ENCODE data around the gene ECHS1. TPM values are rescaled to one million over a fixed set of nuclear protein-coding genes. Genes with fewer than 3 reads are reported as not detected.
A peak's percentile ranks its signal among the peaks of the same experiment; 100 is the strongest.

ECHS1 gene
- total and polyA plus RNA-seq, 10 donors, result 29.8 to 81.2 (median 45.8) TPM

GRCh38 chr10:133401981-133402725 lies 29.0 kb upstream of the ECHS1 start:
- intact Hi-C loops (cut with DNase I; ENCODE audit: low total_unique reads), result no loop called here
- Histone ChIP-seq H3K9me3 (no peaks in the 10 kb centered on the region), H3K27me3 (replicated peaks in 1 of 7) (no peaks in the 10 kb centered on the region), H3K36me3 (peaks cover 0 to 93% (median 44%) of the 10 kb centered on the region in 6 donors), H3K4me3 (no peak overlapping the region), H3K4me1 (peaks cover 14 to 50% (median 24%) of the 10 kb centered on the region in 6 donors), H3K27ac (peak overlapping the region in 6 of 8 donors; percentile 76 to 87 (median 82))
- peak; percentile 75 for DNase-seq
- no peak for TF ChIP-seq POLR2AphosphoS5 (IDR thresholded peaks at IDR 0.05)
- no peak for TF ChIP-seq CTCF (IDR thresholded peaks at IDR 0.05 in 8 of 11, conservative IDR thresholded peaks at IDR 0.05 in 3 of 11)
- no peak for TF ChIP-seq POLR2A (IDR thresholded peaks at IDR 0.05)
- 94 to 98% (median 96%) methylated on average over 17 to 21 of the region's 21 CpGs for WGBS, 5 donors

GRCh38 chr10:133401500-133401899 lies 28.3 kb upstream of the ECHS1 start:
- H3K4me3 ChIP-seq, result peak overlapping the region in 1 of 8 donors; percentile 36
- TF ChIP-seq POLR2AphosphoS5 (IDR thresholded peaks at IDR 0.05) (no peak), POLR2A (IDR thresholded peaks at IDR 0.05) (no peak), CTCF (IDR thresholded peaks at IDR 0.05 in 8 of 11, conservative IDR thresholded peaks at IDR 0.05 in 3 of 11) (no peak)
- H3K4me1 ChIP-seq, result peaks cover 14 to 55% (median 24%) of the 10 kb centered on the region in 6 donors
- peaks cover 0 to 93% (median 48%) of the 10 kb centered on the region in 6 donors for H3K36me3 ChIP-seq
- intact Hi-C loops (cut with DNase I; ENCODE audit: low total_unique reads), result no loop called here
- 82 to 94% (median 90%) methylated on average over 12 of the region's 12 CpGs for WGBS, 5 donors
- peak overlapping the region; percentile 67 to 87 (median 79) for H3K27ac ChIP-seq
- no peaks in the 10 kb centered on the region for H3K27me3 ChIP-seq (replicated peaks in 1 of 7)
- peak; percentile 76 for DNase-seq
- no peaks in the 10 kb centered on the region for H3K9me3 ChIP-seq

- Histone ChIP-seq H3K27me3 (replicated peaks in 1 of 7) (no peaks in the 10 kb centered on the region), H3K4me1 (peaks cover 14 to 56% (median 27%) of the 10 kb centered on the region in 6 donors), H3K27ac (peak overlapping the region; percentile 67 to 87 (median 79)), H3K36me3 (peaks cover 0 to 93% (median 54%) of the 10 kb centered on the region in 6 donors), H3K9me3 (no peaks in the 10 kb centered on the region), H3K4me3 (peak overlapping the region in 2 of 8 donors; percentile 7 to 36)
- TF ChIP-seq POLR2A (IDR thresholded peaks at IDR 0.05) (no peak), POLR2AphosphoS5 (IDR thresholded peaks at IDR 0.05) (peak; percentile 21 to 46 (median 36))
- 54 to 66% (median 60%) methylated on average over 10 of the region's 10 CpGs for WGBS, 5 donors
- intact Hi-C loops (cut with DNase I; ENCODE audit: low total_unique reads), result no loop called here
- peak; percentile 79 for DNase-seq
Measured at GRCh38 chr10:133400624-133401424, 27.7 kb upstream of the ECHS1 start.

GRCh38 chr10:133399123-133399601 lies 26.0 kb upstream of the ECHS1 start:
- peak; percentile 71 for DNase-seq
- WGBS, 5 donors, result 93 to 98% (median 97%) methylated on average over 13 to 19 of the region's 19 CpGs
- Histone ChIP-seq H3K4me3 (no peak overlapping the region), H3K27ac (peak overlapping the region in 1 of 8 donors; percentile 20), H3K4me1 (peaks cover 24 to 61% (median 37%) of the 10 kb centered on the region in 6 donors), H3K36me3 (peaks cover 0 to 78% (median 53%) of the 10 kb centered on the region in 6 donors), H3K27me3 (replicated peaks in 1 of 7) (no peaks in the 10 kb centered on the region), H3K9me3 (no peaks in the 10 kb centered on the region)
- intact Hi-C loops (cut with DNase I; ENCODE audit: low total_unique reads), result no loop called here
- no peak for TF ChIP-seq CTCF (IDR thresholded peaks at IDR 0.05 in 8 of 11, conservative IDR thresholded peaks at IDR 0.05 in 3 of 11)
- TF ChIP-seq POLR2AphosphoS5 (IDR thresholded peaks at IDR 0.05), result peak in 1 of 3 donors; percentile 22

All from spleen (tissue), 11 donors.